HUES6 (cell line): Measurements from ENCODE around the gene CHRNA4.

Experiments
- H3K27ac ChIP-seq: 2 replicates; pipeline ENCODE4 v1.7.0; 2013; ENCODE audit warnings: low read depth, mild to moderate bottlenecking, low read length, inconsistent platforms
- H3K27me3 ChIP-seq: 2 replicates; pipeline ENCODE4 v1.6.1; 2013; ENCODE audit warnings: low read length; ENCODE audit not compliant: control insufficient read depth, insufficient read depth
- H3K36me3 ChIP-seq: 2 replicates; pipeline ENCODE4 v1.6.1; 2013; ENCODE audit warnings: low read length; ENCODE audit not compliant: control insufficient read depth, insufficient read depth
- H3K4me1 ChIP-seq: 2 replicates; pipeline ENCODE4 v1.6.1; 2013; ENCODE audit warnings: low read length; ENCODE audit not compliant: control insufficient read depth, insufficient read depth
- H3K4me3 ChIP-seq: 2 replicates; pipeline ENCODE4 v1.5.1; 2013; ENCODE audit warnings: low read depth, low read length
- H3K9ac ChIP-seq: one replicate; pipeline ENCODE4 v1.6.1; 2013; ENCODE audit warnings: mild to moderate bottlenecking, low read length
- H3K9me3 ChIP-seq: 2 replicates; pipeline ENCODE4 v1.6.1; 2013; ENCODE audit warnings: low read depth, low read length; ENCODE audit not compliant: control insufficient read depth, insufficient read depth

CHRNA4 gene

DNA sequence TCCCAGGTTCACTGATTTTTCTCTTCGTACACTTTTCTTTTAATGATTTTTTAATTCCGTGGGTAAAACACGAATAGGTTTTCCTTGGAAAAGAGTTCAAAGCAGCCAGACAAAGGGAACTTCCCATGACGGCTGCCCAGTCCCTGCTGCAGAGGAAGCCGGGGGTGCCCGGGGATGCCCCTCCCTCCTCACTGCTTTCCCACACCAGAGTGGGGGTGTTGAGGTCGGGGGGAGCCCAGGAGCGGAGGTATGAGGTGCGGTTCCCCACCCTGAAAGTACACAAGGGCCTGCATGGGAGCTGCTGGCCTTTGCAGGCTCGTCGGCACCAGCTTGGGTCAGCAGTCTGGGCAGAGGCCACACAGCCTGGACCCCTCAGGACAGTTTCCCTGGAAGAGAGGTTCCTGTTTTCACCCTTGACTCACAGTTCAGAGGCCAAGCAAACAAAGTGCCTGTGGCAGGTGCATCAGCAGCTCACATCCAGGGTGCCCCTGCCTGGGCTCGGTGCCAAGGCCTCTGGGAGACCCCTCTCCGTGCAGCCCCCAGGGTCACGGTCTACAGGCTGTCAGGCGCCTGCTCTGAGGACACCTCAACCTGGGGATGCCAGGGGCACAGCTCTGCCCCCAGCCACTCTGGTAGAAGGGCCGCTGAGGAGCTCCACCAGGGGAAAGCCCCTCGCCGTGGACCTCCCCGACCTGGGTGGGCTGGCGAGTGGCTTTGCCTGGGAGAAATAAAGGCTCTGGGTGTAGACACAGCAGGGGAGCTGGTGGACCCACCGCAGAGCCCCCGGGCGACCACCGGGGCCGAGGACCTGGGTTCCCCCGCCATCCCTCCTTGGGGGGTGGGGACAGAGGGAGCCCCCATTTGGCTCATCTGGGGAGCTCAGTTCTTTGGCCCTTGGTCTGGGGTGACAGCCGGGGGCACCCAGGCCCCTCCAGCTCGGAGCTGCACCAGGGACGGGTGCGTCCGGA is 15.4 kb upstream of the CHRNA4 start:
- Histone ChIP-seq H3K4me3 (no peak overlapping the region), H3K9me3 (no peaks in the 10 kb centered on the region), H3K27me3 (no peaks in the 10 kb centered on the region), H3K36me3 (no peaks in the 10 kb centered on the region), H3K27ac (no peak overlapping the region), H3K4me1 (peaks cover 10% of the 10 kb centered on the region), H3K9ac (no peak overlapping the region)

DNA sequence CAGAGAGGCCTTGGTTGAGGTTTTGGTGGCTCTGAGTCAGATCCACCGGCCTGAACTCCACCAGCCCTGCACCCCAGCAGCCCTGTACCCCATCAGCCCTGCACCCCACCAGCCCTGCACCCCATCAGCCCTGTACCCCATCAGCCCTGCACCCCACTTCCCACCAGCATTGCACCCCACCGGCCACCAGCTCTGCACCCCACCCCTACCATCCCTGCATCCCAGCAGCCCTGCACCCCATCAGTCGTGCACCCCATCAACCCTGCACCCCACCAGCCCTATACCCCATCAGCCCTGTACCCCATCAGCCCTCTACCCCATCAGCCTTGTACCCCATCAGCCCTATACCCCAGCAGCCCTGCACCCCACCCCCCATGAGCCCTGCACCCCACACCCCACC is 14.3 kb upstream of the CHRNA4 start:
- H3K27ac ChIP-seq = no peak overlapping the region
- H3K36me3 ChIP-seq = no peaks in the 10 kb centered on the region
- H3K27me3 ChIP-seq = no peaks in the 10 kb centered on the region
- no peak overlapping the region for H3K9ac ChIP-seq
- H3K4me3 ChIP-seq = no peak overlapping the region
- H3K4me1 ChIP-seq = peaks cover 10% of the 10 kb centered on the region
- no peaks in the 10 kb centered on the region for H3K9me3 ChIP-seq

DNA sequence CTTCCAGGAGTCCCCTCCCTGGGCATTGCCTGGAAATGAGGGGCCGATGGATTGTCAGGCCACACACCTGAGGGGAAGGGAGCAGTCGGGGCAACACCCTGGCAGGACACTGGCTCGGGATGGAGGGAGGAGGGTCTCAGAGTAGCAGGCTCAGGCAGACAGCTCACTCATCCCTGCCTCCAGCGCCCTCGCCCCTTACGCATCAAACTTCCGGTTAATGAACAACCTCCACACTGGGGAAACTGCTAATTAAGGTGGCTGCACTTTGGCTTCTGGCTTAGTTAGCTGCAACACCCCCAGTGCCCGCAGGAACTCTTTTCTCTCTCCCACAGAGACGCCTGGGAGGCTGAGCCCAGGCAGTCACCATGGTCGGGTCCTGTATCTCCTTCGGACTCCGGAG is 13.4 kb upstream of the CHRNA4 start:
- Histone ChIP-seq H3K9me3 (no peaks in the 10 kb centered on the region), H3K4me3 (no peak overlapping the region), H3K27ac (no peak overlapping the region), H3K4me1 (peaks cover 10% of the 10 kb centered on the region), H3K9ac (no peak overlapping the region), H3K36me3 (no peaks in the 10 kb centered on the region), H3K27me3 (no peaks in the 10 kb centered on the region)

DNA sequence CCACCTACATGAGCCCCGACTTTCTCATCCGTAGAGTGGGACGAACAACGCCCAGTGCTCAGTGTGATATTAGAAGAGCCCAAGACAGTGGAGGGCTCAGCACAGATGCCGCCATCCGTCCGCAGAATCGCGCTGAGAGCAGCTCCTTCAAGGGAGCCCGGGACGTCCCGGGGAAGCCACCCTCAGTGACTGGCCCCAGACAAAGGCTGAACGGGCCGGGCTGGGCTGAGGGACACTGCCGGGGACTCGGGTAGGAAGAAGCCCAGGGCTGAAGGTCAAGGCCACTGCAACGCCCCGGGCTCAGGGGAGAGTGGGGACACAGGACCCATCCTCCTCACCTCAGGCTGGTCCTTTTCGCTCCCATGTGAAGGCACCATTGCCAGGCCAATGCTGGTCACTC is 12.8 kb upstream of the CHRNA4 start:
- H3K36me3 ChIP-seq = no peaks in the 10 kb centered on the region
- H3K4me1 ChIP-seq = peaks cover 10% of the 10 kb centered on the region
- H3K4me3 ChIP-seq = no peak overlapping the region
- no peak overlapping the region for H3K9ac ChIP-seq
- H3K9me3 ChIP-seq = no peaks in the 10 kb centered on the region
- no peaks in the 10 kb centered on the region for H3K27me3 ChIP-seq
- H3K27ac ChIP-seq = no peak overlapping the region

DNA sequence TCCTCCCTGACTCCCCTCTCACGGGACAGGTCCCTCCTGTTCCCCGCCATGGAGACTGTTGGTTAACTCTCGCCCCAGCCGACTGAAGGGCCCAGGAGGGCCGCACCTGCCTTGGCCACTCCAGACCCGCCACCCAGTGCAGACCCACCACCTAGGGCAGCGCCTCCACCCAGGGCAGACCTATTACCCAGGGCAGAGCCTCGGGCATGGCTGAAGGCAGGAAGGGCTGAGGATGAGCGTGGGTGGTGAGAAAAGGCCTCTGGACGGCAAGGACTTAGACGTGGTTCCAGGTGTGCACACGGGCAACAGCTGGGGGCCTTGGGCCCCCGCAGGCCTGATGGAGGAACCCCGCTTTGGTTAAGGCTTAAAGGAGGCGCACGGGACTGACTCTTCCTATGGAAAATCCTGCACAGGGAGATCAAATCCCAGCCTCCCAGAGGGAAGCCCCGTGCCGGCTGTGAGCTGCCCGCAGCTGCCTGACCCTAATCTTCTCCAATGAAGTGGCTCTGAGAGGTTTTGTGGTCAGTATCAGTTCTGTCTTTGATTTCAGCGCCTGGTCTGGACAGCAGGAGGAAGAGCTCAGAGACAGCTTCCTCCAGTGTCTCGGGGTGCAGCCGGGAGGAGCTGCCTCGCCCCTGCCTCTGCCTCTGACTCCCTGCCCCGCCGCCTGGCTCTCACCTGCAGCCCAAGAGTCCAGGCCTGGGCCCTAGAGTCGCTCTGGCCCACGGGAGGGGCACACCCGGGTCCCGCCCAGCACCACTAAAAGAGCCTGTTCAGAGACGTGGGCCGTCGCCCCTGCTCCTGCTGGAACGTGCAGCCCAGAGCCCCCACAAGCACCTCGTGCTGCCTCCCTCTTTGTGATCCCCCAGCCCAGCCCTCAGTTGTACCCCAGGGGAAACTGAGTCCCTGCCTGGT is 12.1 kb upstream of the CHRNA4 start:
- Histone ChIP-seq H3K4me1 (peaks cover 10% of the 10 kb centered on the region), H3K9ac (no peak overlapping the region), H3K9me3 (no peaks in the 10 kb centered on the region), H3K4me3 (no peak overlapping the region), H3K27me3 (no peaks in the 10 kb centered on the region), H3K36me3 (no peaks in the 10 kb centered on the region), H3K27ac (no peak overlapping the region)

DNA sequence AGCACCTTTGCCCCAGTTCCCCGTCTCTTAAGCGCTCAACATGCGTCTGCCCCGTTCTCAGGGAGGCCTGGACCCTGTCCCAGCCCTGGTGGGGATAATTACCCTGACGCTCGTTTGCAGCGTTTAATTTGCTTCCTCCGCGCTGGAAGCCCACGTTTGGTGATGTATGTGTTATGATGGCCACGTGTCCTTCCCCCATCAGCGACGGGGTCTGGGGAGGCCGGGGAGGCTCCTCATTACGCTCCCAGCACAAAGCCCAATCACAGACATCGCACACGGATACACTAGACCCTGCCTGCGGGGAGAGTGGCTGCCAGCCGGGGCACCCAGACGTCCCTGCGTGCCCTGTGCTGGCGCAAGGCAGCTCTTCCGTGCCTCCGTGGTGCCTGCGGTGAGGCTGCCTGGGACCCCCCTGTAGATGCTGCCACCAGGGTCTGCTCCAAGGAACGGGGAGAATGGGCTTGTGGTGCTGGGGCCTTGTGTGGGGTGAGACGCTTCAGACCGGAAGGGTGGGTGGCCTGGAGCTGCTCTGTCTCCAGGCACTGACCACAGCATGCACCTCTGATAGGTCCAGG is 10.2 kb upstream of the CHRNA4 start:
- no peak overlapping the region for H3K4me3 ChIP-seq
- no peaks in the 10 kb centered on the region for H3K9me3 ChIP-seq
- H3K27me3 ChIP-seq = no peaks in the 10 kb centered on the region
- H3K36me3 ChIP-seq = no peaks in the 10 kb centered on the region
- H3K27ac ChIP-seq = no peak overlapping the region
- H3K4me1 ChIP-seq = 0 out of 2 replicates have a peak, but pooled peaks cover 2% of the 10 kb centered on the region
- no peak overlapping the region for H3K9ac ChIP-seq

DNA sequence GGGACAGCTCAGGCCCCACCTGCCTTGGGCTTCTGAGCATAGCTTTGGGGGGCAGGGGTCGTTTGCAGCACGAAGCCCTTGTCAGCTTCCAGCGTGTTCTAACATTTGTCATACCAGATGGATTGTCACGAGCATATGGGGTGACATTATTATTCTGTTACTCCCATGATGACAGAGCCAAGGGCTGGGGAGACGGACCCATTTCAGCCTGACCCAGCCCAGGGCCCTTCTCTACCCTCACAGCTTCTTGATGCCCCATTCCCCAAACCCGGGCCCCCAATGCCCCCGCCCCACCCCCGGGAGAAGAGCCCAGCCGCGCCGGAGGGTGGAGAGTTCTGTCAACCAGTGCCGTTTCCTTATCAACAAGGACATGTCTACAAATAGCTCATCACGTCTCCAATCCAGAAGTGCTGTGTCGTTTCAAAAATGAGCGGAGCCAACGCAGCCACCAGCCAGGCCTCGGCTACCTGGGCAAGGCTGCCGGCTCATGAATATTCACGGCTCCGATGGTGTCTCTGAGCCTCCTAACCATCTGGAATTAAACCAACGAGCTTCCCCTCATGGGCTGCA is 9.6 kb upstream of the CHRNA4 start:
- no peak overlapping the region for H3K27ac ChIP-seq
- no peaks in the 10 kb centered on the region for H3K27me3 ChIP-seq
- H3K4me1 ChIP-seq = 0 out of 2 replicates have a peak, but pooled peaks cover 2% of the 10 kb centered on the region

DNA sequence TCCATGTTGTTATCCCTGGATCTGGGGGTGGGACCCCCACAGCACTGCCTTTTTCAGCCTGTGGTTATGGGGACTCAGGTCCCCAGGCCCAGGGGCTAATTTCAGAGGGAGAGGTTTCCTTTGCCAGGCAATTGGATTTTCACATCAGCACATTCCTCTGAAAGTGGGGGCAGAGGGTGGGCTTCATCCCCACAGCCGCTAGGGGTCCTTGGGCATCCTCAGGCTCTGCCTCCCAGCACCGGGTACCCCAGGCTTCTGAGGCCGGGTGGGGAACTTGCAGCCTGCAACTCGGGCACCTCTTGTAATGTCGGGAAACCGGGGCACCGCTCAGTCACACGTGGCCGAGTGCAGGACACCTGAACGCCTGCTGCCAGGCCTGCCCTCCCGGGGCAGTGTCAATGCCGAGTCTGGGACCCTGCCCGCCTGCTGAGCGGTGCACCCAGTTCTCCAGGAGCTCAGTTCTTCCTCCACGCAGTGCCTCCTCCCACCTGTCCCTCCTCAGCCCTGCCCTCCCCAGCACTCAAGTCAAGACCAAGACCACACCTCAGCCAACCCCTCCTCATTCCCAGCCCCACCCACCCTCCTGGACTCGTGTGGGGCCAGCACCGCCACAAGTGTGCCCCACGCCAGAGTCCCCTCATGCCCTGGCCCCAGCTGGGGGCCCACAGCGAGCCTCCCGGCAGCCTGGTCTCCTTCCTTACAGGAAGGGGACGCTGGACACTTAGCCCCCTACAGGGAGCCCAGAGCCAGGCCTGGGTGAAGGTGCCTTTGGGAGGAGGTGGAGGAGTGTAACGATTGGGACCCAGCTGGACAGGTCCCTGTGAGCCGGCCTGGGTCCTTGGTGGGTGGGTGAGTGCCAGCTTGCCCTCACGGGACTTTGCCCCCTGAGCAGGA is 8.8 kb upstream of the CHRNA4 start:
- H3K4me3 ChIP-seq = no peak overlapping the region
- no peaks in the 10 kb centered on the region for H3K27me3 ChIP-seq
- H3K9ac ChIP-seq = no peak overlapping the region
- H3K36me3 ChIP-seq = no peaks in the 10 kb centered on the region
- no peaks in the 10 kb centered on the region for H3K9me3 ChIP-seq
- no peak overlapping the region for H3K27ac ChIP-seq
- 0 out of 2 replicates have a peak, but pooled peaks cover 2% of the 10 kb centered on the region for H3K4me1 ChIP-seq

More for the DNA sequence above, 9.6 kb upstream of the CHRNA4 start:
- no peak overlapping the region for H3K9ac ChIP-seq
- H3K4me3 ChIP-seq = no peak overlapping the region
- H3K9me3 ChIP-seq = no peaks in the 10 kb centered on the region
- no peaks in the 10 kb centered on the region for H3K36me3 ChIP-seq

DNA sequence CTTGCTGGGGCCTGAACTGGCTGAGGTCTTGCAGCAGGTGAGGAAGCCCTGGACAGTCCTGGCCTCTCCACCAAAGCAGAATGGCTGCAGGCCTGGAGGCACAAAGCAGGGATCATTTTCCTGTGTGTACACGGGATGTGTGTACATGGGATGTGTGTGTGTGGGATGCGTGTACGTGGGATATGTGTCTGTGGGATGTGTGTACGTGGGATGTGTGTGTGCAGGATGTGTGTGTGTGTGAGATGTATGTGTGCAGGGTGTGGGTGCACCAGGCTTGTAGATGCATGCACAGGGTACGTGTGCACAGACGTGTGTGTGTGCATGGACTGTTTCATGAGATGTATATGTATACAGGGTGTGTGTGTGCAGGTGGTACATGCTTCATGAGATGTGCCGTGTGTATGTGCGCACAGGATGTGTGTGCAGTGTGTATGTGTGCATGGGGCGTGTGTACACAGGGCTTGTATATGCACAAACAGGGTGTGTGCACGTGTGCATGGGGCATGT is 7.9 kb upstream of the CHRNA4 start:
- Histone ChIP-seq H3K4me1 (0 out of 2 replicates have a peak, but pooled peaks cover 2% of the 10 kb centered on the region), H3K4me3 (no peak overlapping the region), H3K27me3 (no peaks in the 10 kb centered on the region)

DNA sequence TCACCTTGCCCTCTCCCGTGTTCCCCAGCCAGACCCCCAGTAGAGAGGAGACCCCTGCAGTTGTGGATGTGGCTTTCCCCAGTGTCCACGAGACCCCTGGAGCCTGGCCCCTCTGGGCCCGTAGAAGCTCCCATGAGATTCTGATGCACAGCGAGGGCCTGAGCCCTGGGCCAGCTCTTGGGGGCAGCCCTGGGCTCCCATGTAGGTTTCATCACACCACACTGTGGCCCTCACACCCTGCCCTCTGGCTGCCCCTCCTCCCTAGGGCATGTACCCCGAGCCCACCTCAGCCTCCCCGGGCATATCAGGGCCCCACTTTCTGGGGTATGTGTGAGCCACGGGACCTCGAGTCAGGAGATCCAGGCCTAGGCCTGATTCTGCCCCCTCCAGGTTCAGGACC is 7.0 kb upstream of the CHRNA4 start:
- Histone ChIP-seq H3K27ac (no peak overlapping the region), H3K36me3 (no peaks in the 10 kb centered on the region), H3K4me1 (0 out of 2 replicates have a peak, but pooled peaks cover 2% of the 10 kb centered on the region), H3K9ac (no peak overlapping the region), H3K4me3 (no peak overlapping the region), H3K27me3 (peaks cover 4% of the 10 kb centered on the region; the same call in 1 of the 2 replicates), H3K9me3 (no peaks in the 10 kb centered on the region)

More for the DNA sequence above, 7.9 kb upstream of the CHRNA4 start:
- Histone ChIP-seq H3K36me3 (no peaks in the 10 kb centered on the region), H3K27ac (no peak overlapping the region), H3K9ac (no peak overlapping the region), H3K9me3 (no peaks in the 10 kb centered on the region)
